Activated naive CD4-positive, alpha-beta T cell treated with anti-CD3 and anti-CD28 coated beads for 36 hours (primary cell): ENCODE results near the gene LCE3D. TPM values are rescaled to one million over a fixed set of nuclear protein-coding genes. Genes with fewer than 3 reads are reported as not detected.
"Not testable (repeated sequence)": the region's sequence is repeated elsewhere in the genome, so short reads cannot be mapped to it uniquely, and the experiment has no call there.

Source experiments
- CTCF ChIA-PET: fragments of 350-600 bp; sonication (Branson Sonifier 250); formaldehyde crosslinking; loops from one replicate; lab custom pipeline; 2021; ENCODE audit warnings: antibody characterized with exemption; lab: Charles Lee
- DNase-seq: peaks from one replicate; pipeline ENCODE4 v3.0.0-alpha.2; 2020
- H3K27ac Mint-ChIP-seq: one replicate; pipeline ENCODE4 v1.8.0; 2021; ENCODE audit warnings: mild to moderate bottlenecking, mixed read lengths
- H3K27me3 Mint-ChIP-seq: one replicate; pipeline ENCODE4 v1.8.0; 2021; ENCODE audit warnings: low read depth, mixed read lengths
- H3K36me3 Mint-ChIP-seq: one replicate; pipeline ENCODE4 v1.8.0; 2021; ENCODE audit warnings: low read depth, mixed read lengths
- H3K4me1 Mint-ChIP-seq: one replicate; pipeline ENCODE4 v1.8.0; 2021; ENCODE audit warnings: low read depth, mixed read lengths
- H3K4me3 Mint-ChIP-seq: one replicate; pipeline ENCODE4 v1.8.0; 2021; ENCODE audit warnings: mild to moderate bottlenecking, moderate library complexity, mixed read lengths
- H3K9me3 Mint-ChIP-seq: one replicate; pipeline ENCODE4 v1.8.0; 2021; ENCODE audit warnings: mixed read lengths
- intact Hi-C: fragments of 100-400 bp; cut with micrococcal nuclease; formaldehyde crosslinking; loops from one replicate; pipeline ENCODE4 v1.15.1; 2023
- total RNA-seq, 2 experiments: library from RNA; stranded (reverse); gene quantifications; one replicate each; pipeline ENCODE4 v1.2.3, GENCODE V29; 2021

Gene LCE3D, protein sequence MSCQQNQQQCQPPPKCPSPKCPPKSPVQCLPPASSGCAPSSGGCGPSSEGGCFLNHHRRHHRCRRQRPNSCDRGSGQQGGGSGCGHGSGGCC
- not detected for total RNA-seq

DNA sequence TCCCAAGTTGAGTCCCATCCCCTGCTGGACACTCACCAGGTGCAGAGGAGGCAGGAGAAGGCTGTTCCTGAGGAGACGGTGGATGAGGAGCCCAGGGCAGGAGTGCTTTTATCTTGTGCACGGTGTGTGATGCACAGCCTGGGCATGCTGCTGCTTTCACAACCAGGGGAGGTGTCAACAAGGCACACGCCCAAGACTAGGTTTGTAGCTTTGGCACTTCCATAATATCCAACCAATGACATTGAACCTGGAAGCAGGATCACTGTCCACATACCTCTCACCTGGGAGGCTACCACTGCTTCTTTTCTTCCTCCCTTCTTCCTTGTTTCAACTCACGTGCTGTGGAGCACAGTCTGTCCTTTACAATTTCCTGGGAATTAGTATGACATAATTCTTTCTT, at the start of gene LCE3D:
Gene LCE3D (minus strand): TSS at position 84 of the 400 bp plus-strand sequence. CDS start 580 bp downstream, outside the sequence.
- H3K4me3 Mint-ChIP-seq: no peak within 1 kb of the TSS
- H3K27ac Mint-ChIP-seq: no peak within 1 kb of the TSS
- CTCF ChIA-PET: no interaction called here

DNA sequence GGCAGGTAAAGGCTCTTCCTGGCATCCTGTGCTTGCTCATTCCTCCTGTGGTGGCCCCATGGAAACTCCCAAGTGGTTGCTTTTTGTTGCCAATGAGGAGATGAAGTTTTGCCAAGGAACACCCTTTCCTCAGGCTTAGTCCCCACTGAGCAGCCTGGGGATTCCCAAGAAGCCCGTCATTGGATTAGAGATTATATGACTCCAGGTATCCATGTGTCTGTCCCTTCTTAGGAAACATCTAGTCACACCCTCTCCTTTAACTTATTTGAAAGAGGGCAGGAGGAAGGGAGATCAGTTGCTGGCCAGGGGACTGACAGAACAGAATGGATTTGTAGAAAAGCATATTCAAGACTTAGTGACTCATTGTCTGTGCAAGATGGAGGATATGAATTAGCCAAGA, 46.4 kb upstream of the LCE3D start:
- Mint-ChIP-seq H3K4me3 (no peak overlapping the region), H3K27ac (no peak overlapping the region), H3K9me3 (no peaks in the 10 kb centered on the region), H3K4me1 (peaks cover 1% of the 10 kb centered on the region), H3K27me3 (peaks cover 26% of the 10 kb centered on the region), H3K36me3 (no peaks in the 10 kb centered on the region)
- CTCF ChIA-PET: no interaction called here
- DNase-seq: no peak
- intact Hi-C loops: loop anchor here (10.0 kb wide), 1 partner anchor 142 kb away; no protein-coding TSS in a partner anchor

More for the DNA sequence above, at the start of gene LCE3D:
- Mint-ChIP-seq H3K27me3 (peaks cover 14% of the 10 kb centered on the region), H3K36me3 (no peaks in the 10 kb centered on the region), H3K9me3 (no peaks in the 10 kb centered on the region), H3K4me1 (no peaks in the 10 kb centered on the region)
- no peak for DNase-seq
- intact Hi-C loops: no loop called here

DNA sequence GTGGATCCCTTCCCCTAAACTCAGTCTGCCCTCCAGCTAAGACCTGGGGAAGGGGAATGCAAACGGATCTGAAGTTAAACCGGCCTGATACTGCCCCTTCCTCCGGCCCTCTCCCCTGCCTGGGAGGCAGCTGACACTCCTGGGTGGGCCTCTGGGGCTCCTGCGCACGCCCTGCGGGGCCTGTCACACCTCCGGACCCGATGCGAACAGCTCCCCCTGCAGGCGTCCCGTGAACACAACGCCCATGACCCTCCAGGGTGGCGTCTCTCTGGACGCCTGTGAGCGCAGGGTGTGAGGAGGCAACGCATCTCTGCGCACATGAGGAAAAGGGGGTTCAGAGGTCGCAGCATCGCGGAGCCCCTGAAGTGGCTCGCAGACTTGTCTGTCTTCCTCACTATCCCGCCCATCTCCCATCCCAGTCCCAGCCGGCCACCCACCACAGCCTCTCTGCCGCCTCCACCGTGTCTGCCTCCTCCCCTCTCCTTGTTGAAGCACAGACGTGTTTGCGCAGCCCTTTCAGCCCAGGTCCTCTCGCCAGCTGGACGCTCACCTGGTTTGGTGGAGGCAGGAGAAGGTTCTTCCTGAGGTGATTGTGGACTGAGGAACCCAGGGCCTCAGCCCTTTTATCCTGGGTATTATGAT, 43.0 kb upstream of the LCE3D start:
- H3K27me3 Mint-ChIP-seq: peaks cover 23% of the 10 kb centered on the region
- CTCF ChIA-PET: interaction anchor here (1.1 to 1.5 kb wide), 3 partner anchors 15 to 46 kb away, joined by 3 to 6 read pairs (median 4); no protein-coding TSS in a partner anchor
- peaks cover 7% of the 10 kb centered on the region for H3K9me3 Mint-ChIP-seq
- peaks cover 1% of the 10 kb centered on the region for H3K4me1 Mint-ChIP-seq
- no peak overlapping the region for H3K27ac Mint-ChIP-seq
- H3K4me3 Mint-ChIP-seq: no peak overlapping the region
- peak; percentile 22 for DNase-seq
- intact Hi-C loops: loop anchor here (10.0 kb wide), 1 partner anchor 139 kb away; no protein-coding TSS in a partner anchor
- H3K36me3 Mint-ChIP-seq: no peaks in the 10 kb centered on the region

DNA sequence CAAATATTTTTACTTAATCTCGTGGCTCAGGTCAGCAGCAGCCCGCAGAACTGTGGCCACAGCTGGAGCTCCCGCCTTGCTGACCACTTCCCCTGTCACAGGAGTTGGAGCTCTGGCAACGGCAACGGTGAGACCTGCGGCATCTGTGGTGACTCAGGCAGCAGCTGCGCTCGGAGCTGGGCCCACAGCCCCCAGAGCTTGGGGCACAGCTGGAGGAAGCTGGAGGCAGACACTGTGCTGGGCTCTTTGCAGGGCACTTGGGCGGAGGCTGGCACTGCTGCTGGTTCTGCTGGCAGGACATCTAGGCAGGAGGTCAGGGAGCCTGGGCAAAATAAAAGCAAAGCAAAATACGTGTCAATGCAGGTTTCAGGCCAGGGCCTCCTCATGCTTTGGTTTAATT, 42.5 kb upstream of the LCE3D start, which contains the start of gene LCE3A:
Gene LCE3A (minus strand): TSS at position 301 of the 400 bp plus-strand sequence. CDS start 0 bp downstream, at position 301.
- CTCF ChIA-PET: interaction anchor here (1.1 to 1.5 kb wide), 3 partner anchors 16 to 45 kb away, joined by 3 to 6 read pairs (median 4); no protein-coding TSS in a partner anchor
- Mint-ChIP-seq H3K4me3 (no peak within 1 kb of the TSS), H3K27ac (no peak within 1 kb of the TSS), H3K27me3 (peaks cover 20% of the 10 kb centered on the region), H3K36me3 (no peaks in the 10 kb centered on the region), H3K9me3 (peaks cover 7% of the 10 kb centered on the region), H3K4me1 (peaks cover 1% of the 10 kb centered on the region)
- intact Hi-C loops: loop anchor here (10.0 kb wide), 1 partner anchor 138 kb away; no protein-coding TSS in a partner anchor
- no peak for DNase-seq

DNA sequence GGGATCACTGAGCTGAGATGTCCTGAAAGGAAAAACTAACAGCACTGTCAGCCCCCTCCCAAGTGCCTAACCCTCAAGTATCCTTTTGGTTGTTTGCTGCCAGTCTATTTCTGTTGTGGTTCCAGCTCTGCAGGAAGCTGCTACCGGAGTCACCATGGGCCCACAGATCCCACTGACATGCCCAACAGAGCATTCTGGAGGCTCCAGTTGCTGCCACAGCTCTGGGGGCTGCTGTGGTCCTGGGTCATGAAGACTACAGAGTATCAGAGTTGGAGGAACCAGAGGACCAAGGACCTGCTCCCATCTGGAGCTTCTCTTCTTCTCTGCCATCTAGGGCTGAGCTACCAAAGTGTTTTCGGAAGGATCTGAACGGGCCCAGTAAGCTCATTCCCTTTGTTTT, 41.7 kb upstream of the LCE3D start:
- H3K27ac Mint-ChIP-seq: no peak overlapping the region
- H3K4me1 Mint-ChIP-seq: peaks cover 1% of the 10 kb centered on the region
- H3K9me3 Mint-ChIP-seq: peaks cover 8% of the 10 kb centered on the region
- no peak overlapping the region for H3K4me3 Mint-ChIP-seq
- CTCF ChIA-PET: interaction anchor here (0.6 to 1.5 kb wide), 3 partner anchors 10 to 44 kb away, joined by 3 to 6 read pairs (median 3); no protein-coding TSS in a partner anchor
- no peaks in the 10 kb centered on the region for H3K36me3 Mint-ChIP-seq
- intact Hi-C loops: loop anchor here (10.0 kb wide), 1 partner anchor 137 kb away; no protein-coding TSS in a partner anchor
- no peak for DNase-seq
- peaks cover 17% of the 10 kb centered on the region for H3K27me3 Mint-ChIP-seq

DNA sequence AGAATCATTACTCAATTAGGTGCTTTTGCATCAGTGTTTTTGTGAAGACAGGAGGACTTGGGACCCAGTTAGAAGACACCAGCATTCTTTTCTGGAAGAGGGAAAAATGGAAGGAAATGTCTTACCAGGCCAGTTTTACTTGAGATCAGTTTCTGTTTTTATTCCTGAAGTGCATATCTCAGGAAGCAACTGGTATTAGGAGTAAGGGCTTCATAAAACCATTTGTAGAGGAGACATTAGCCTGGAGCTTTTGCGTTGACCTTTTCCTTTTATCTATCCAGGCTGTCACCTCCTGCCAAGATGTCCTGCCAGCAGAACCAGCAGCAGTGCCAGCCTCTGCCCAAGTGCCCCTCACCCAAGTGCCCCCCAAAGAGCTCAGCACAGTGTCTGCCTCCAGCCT, 33.2 kb upstream of the LCE3D start, which contains the start of gene LCE3B:
Gene LCE3B (plus strand): TSS at position 301 of the 400 bp plus-strand sequence. CDS start 0 bp downstream, at position 301.
- no peak within 1 kb of the TSS for H3K27ac Mint-ChIP-seq
- intact Hi-C loops: no loop called here
- no peaks in the 10 kb centered on the region for H3K4me1 Mint-ChIP-seq
- DNase-seq: no peak
- CTCF ChIA-PET: no interaction called here
- no peaks in the 10 kb centered on the region for H3K36me3 Mint-ChIP-seq
- H3K9me3 Mint-ChIP-seq: peaks cover 3% of the 10 kb centered on the region
- no peaks in the 10 kb centered on the region for H3K27me3 Mint-ChIP-seq
- H3K4me3 Mint-ChIP-seq: no peak within 1 kb of the TSS

DNA sequence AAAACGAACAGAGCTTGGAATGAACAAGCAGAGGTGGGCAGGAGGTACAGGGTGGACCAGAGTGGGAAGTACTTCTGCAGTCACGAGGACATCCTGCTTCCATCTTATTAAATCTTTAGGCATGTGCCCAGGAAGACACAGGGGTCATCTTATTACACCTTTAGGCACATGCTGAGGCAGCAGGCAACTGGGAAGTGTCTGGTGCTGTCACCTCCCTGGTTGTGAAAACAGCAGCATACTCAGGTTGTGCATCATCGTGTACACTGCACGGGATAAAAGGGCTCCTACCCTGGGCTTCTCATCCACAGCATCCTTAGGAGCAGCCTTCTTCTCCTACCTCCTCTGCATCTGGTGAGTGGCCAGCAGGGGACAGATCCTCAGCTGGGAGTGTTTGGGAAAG, 19.6 kb upstream of the LCE3D start, which contains the start of gene LCE3C:
Gene LCE3C (plus strand): TSS at position 301 of the 400 bp plus-strand sequence. CDS start 498 bp downstream, outside the sequence.
- Mint-ChIP-seq H3K4me3 (no peak within 1 kb of the TSS), H3K36me3 (no peaks in the 10 kb centered on the region), H3K27me3 (no peaks in the 10 kb centered on the region), H3K9me3 (no peaks in the 10 kb centered on the region), H3K27ac (no peak within 1 kb of the TSS), H3K4me1 (no peaks in the 10 kb centered on the region)
- intact Hi-C loops: no loop called here
- DNase-seq: no peak
- CTCF ChIA-PET: no interaction called here

DNA sequence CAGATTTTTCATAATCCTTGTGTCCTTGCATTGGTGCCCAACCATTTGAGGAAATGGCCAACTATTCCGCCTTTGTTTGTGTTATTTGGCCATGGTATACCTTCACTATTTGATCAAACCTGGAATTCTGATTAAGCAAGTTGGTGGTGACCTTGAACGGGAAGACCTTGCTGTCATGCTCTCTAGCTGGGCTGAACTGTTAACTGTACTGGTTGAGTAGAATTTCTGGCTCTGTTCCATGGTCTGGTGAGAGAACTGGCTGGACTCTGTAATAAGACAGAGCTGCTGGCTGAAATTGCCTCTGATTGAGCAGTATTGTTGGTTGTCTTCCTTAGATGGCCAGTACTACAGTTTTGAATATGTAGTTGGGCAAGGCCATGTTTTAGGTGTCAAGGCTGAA, 16.7 kb upstream of the LCE3D start:
- intact Hi-C loops: no loop called here
- Mint-ChIP-seq H3K27ac (no peak overlapping the region), H3K4me3 (no peak overlapping the region), H3K36me3 (no peaks in the 10 kb centered on the region), H3K27me3 (no peaks in the 10 kb centered on the region), H3K4me1 (no peaks in the 10 kb centered on the region), H3K9me3 (no peaks in the 10 kb centered on the region)
- CTCF ChIA-PET: no interaction called here
- DNase-seq: no peak

DNA sequence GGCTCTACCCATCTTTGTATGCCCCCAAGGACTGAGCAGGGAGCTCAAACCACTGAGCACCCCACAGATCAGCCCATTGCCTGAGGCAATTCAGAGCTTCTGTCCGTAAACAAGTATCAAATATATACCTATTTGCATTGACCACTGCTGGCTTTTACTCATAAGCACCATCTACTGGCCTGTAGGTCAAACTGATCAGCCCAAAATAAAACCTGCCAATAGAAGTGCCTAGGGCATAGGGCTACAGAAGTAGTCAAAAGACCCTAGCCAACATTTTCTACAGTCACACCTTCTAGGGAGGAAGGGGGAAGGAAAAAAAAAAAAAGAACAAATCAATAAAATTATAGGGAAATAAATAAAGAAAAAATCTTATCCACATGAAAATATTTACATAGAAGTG, 5.3 kb upstream of the LCE3D start:
- Mint-ChIP-seq H3K27ac (no peak overlapping the region), H3K4me1 (no peaks in the 10 kb centered on the region)
- CTCF ChIA-PET: no interaction called here

DNA sequence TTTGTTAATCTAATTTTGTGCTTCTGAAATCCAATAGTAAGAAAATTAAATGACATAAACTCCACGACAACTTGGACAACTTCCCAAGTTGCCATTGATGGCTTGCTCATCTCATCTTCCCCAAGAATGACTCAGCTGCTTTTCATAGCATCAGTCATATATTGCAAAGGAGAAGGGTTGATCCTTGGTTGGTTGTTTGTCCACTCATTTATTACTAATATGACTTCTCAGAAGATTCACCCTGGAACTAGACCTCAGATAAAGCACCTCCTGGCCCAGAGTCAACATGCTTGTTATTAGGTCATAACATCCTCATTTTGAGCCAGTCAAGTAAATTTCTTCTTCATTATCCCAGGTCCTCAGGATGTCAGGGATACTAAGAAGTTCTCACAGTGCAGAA, 2.3 kb upstream of the LCE3D start:
- no peaks in the 10 kb centered on the region for H3K36me3 Mint-ChIP-seq
- CTCF ChIA-PET: interaction anchor here (0.7 kb wide), 1 partner anchor 1228 kb away, joined by 3 read pairs; no protein-coding TSS in a partner anchor
- H3K27me3 Mint-ChIP-seq: peaks cover 10% of the 10 kb centered on the region
- no peak overlapping the region for H3K27ac Mint-ChIP-seq
- no peaks in the 10 kb centered on the region for H3K4me1 Mint-ChIP-seq
- H3K9me3 Mint-ChIP-seq: no peaks in the 10 kb centered on the region
- DNase-seq: no peak
- H3K4me3 Mint-ChIP-seq: no peak overlapping the region
- intact Hi-C loops: no loop called here

More for the DNA sequence above, 5.3 kb upstream of the LCE3D start:
- Mint-ChIP-seq H3K27me3 (peaks cover 3% of the 10 kb centered on the region), H3K36me3 (no peaks in the 10 kb centered on the region), H3K9me3 (no peaks in the 10 kb centered on the region), H3K4me3 (no peak overlapping the region)
- DNase-seq: no peak
- intact Hi-C loops: no loop called here

DNA sequence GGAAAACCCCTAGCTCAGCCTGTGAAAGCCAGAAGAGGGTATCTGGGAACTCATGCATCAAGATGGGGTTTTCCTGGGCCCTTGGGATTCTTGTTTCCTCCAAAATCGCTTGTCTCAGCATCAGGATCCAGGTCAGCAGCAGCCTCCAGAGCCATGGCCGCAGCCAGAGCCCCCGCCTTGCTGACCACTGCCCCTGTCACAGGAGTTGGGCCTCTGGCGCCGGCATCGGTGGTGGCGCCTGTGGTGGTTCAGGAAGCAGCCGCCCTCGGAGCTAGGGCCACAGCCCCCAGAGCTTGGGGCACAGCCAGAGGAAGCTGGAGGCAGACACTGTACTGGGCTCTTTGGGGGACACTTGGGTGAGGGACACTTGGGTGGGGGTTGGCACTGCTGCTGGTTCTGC, 790 bp downstream of the LCE3D start:
- CTCF ChIA-PET: interaction anchor here (1.0 kb wide), 1 partner anchor 17 kb away, joined by 3 read pairs; no protein-coding TSS in a partner anchor
- H3K27ac Mint-ChIP-seq, H3K9me3 Mint-ChIP-seq, H3K4me1 Mint-ChIP-seq, H3K36me3 Mint-ChIP-seq, intact Hi-C loops, DNase-seq, H3K4me3 Mint-ChIP-seq: not testable (repeated sequence)
- peaks cover 14% of the 10 kb centered on the region for H3K27me3 Mint-ChIP-seq

DNA sequence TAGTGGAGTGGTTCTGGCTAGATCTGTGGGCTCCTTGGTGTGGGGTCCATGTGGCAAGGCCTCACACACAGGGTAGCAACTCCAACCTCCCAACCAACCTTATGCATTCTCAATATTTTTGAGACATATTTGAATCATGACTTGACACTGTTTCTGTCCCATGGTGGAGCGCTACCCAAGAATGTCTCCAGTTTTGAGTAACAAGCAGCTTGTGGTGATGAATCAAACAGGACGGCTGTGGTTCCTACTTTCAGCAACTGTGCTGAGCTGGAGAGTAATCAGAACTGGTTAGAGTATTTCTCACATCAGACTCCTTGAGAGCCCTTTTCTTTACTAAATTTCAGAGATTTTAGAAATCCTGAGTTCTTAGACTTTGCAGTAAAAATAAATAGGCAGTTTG, 3.1 kb downstream of the LCE3D start:
- intact Hi-C loops: no loop called here
- peaks cover 21% of the 10 kb centered on the region for H3K27me3 Mint-ChIP-seq
- DNase-seq: no peak

More for the DNA sequence above, 3.1 kb downstream of the LCE3D start:
- no peaks in the 10 kb centered on the region for H3K36me3 Mint-ChIP-seq
- H3K27ac Mint-ChIP-seq: no peak overlapping the region
- CTCF ChIA-PET: interaction anchor here (1.1 to 1.3 kb wide), 2 partner anchors 46 to 388 kb away, joined by 3 to 6 read pairs; partner anchors contain the start of gene LCE3A
- no peak overlapping the region for H3K4me3 Mint-ChIP-seq
- H3K9me3 Mint-ChIP-seq: no peaks in the 10 kb centered on the region
- no peaks in the 10 kb centered on the region for H3K4me1 Mint-ChIP-seq
